C4-2B (cell line): ENCODE measurements around the gene FFAR3.

Source experiments
- CTCF ChIP-seq: fragments of 450-650 bp; conservative IDR thresholded peaks from 2 replicates; pipeline ENCODE4 v1.5.1; 2017; ENCODE audit warnings: mild to moderate bottlenecking
- ZFX ChIP-seq: fragments of 450-650 bp; IDR thresholded peaks from 2 replicates; pipeline ENCODE4 v1.6.1; 2017

GRCh38 chr19:35315883-35316282 is 42.4 kb upstream of the FFAR3 start:
- TF ChIP-seq CTCF (no peak), ZFX (no peak)
